Tibial nerve (tissue), 4 donors: Measurements from ENCODE around the gene AGMO.

ENCODE experiments used
- CTCF ChIP-seq, 5 experiments: fragments of 200-600 bp in 3 of 5; fragments of 450-650 bp in 2 of 5; sonication (generic) in 3 of 5; IDR thresholded peaks; one replicate each; pipeline ENCODE4 v1.5.1; 2016 to 2019; ENCODE audit warnings: antibody characterized with exemption in 5 of 5, mild to moderate bottlenecking in 3 of 5, moderate library complexity in 2 of 5
- EP300 ChIP-seq, 2 donors: sonication (generic); formaldehyde crosslinking; IDR thresholded peaks; one replicate each; pipeline ENCODE4 v1.6.1; 2017; ENCODE audit warnings: antibody characterized with exemption in 2 of 2, mild to moderate bottlenecking in 1 of 2
- POLR2A ChIP-seq, 2 donors: fragments of 450-650 bp; IDR thresholded peaks; one replicate each; pipeline ENCODE4 v1.6.1; 2017; ENCODE audit warnings: antibody characterized with exemption in 2 of 2, mild to moderate bottlenecking in 2 of 2, moderate library complexity in 2 of 2

GRCh38 chr7:15204421-15204820, 357.4 kb downstream of the AGMO start:
- TF ChIP-seq CTCF (IDR thresholded peaks at IDR 0.05) (no peak), EP300 (IDR thresholded peaks at IDR 0.05) (no peak), POLR2A (IDR thresholded peaks at IDR 0.05) (no peak)
